A549 (cell line): ENCODE data around the gene FAM107B. TPM values are rescaled to one million over a fixed set of nuclear protein-coding genes. Genes with fewer than 3 reads are reported as not detected.

Source experiments
- ATAC-seq, 2 experiments: fragments of 200-7000 bp in 1 of 2; fragments of >200 bp in 1 of 2; cut with Nextera tagmentation in 1 of 2; cut with Tn5 transposase in 1 of 2; 3 replicates each; pipeline versions ENCODE4 v1.8.0 to v1.9.1; 2018 to 2020; ENCODE audit warnings: mild to moderate bottlenecking in 1 of 2, moderate library complexity in 1 of 2
- CTCF ChIA-PET: fragments of 300-600 bp; sonication (Branson Sonifier 250); formaldehyde crosslinking; extraction: SDS; loops from one replicate; lab custom pipeline; 2021; ENCODE audit warnings: antibody characterized with exemption, inconsistent platforms; lab: Yijun Ruan, JAX
- POLR2A ChIA-PET: fragments of 350-600 bp; formaldehyde crosslinking; extraction: SDS; loops from one replicate; lab custom pipeline; 2021; ENCODE audit warnings: antibody characterized with exemption, inconsistent platforms; lab: Yijun Ruan, JAX
- DNase-seq, 2 experiments: peaks; one replicate each; pipeline versions ENCODE4 v3.0.0 to v3.0.0-alpha.2; 2011 to 2016; ENCODE audit warnings: low read depth in 1 of 2, low spot score in 1 of 2
- FAIRE-seq: peaks from 2 replicates; lab custom pipeline; 2011; peaks lifted over from hg19 to GRCh38; lab: Jason Lieb, UNC
- H3K27ac ChIP-seq, 2 experiments: fragments of >200 bp; sonication (Bioruptor Twin); formaldehyde crosslinking; 3 replicates each; pipeline ENCODE4 v1.5.1; 2016 to 2017
- H3K4me1 ChIP-seq: fragments of >200 bp; sonication (Bioruptor Twin); formaldehyde crosslinking; 3 replicates; pipeline ENCODE4 v1.6.1; 2016
- H3K4me2 ChIP-seq: fragments of >200 bp; sonication (Bioruptor Twin); formaldehyde crosslinking; 3 replicates; pipeline ENCODE4 v1.6.1; 2016
- H3K4me3 ChIP-seq: fragments of >200 bp; sonication (Bioruptor Twin); formaldehyde crosslinking; 3 replicates; pipeline ENCODE4 v1.5.1; 2016
- H3K9me3 ChIP-seq: fragments of >200 bp; sonication (Bioruptor Twin); formaldehyde crosslinking; 3 replicates; pipeline ENCODE4 v1.6.1; 2016
- BCL3 ChIP-seq: fragments of >200 bp; sonication (Bioruptor Twin); formaldehyde crosslinking; IDR thresholded peaks from 3 replicates; pipeline ENCODE4 v1.6.1; 2016
- CBX2 ChIP-seq: fragments of 200-600 bp; sonication (generic); IDR thresholded peaks from 2 replicates; pipeline ENCODE4 v1.6.1; 2016; ENCODE audit warnings: low read depth, mild to moderate bottlenecking, borderline replicate concordance
- CBX8 ChIP-seq: fragments of 200-600 bp; sonication (generic); IDR thresholded peaks from 2 replicates; pipeline ENCODE4 v1.6.1; 2016
- CEBPB ChIP-seq, 2 experiments: fragments of >200 bp in 1 of 2; sonication (Bioruptor Twin) in 1 of 2; formaldehyde crosslinking in 1 of 2; IDR thresholded peaks; 2 replicates each; pipeline ENCODE4 v1.6.1; 2012 to 2016
- CHD2 ChIP-seq: fragments of 150-350 bp; IDR thresholded peaks from 2 replicates; pipeline ENCODE4 v1.6.1; 2014; ENCODE audit warnings: low read length; ENCODE audit not compliant: partially characterized antibody
- CHD4 ChIP-seq: fragments of 200-600 bp; sonication (generic); IDR thresholded peaks from 2 replicates; pipeline ENCODE4 v1.6.1; 2016; ENCODE audit warnings: antibody characterized with exemption, mild to moderate bottlenecking, borderline replicate concordance
- CTCF ChIP-seq: fragments of >200 bp; sonication (Bioruptor Twin); formaldehyde crosslinking; IDR thresholded peaks from 3 replicates; pipeline ENCODE4 v1.5.1; 2016
- EHMT2 ChIP-seq: fragments of 200-600 bp; sonication (generic); IDR thresholded peaks from 2 replicates; pipeline ENCODE4 v1.6.1; 2016; ENCODE audit warnings: antibody characterized with exemption, low read depth, mild to moderate bottlenecking, moderate library complexity
- EP300 ChIP-seq, 2 experiments: fragments of >200 bp; sonication (Bioruptor Twin); formaldehyde crosslinking; IDR thresholded peaks; 2 replicates in 1 of 2; 3 replicates in 1 of 2; pipeline ENCODE4 v1.6.1; 2016 to 2017
- ESRRA ChIP-seq: fragments of 150-350 bp; IDR thresholded peaks from 2 replicates; pipeline ENCODE4 v1.6.1; 2014; ENCODE audit warnings: mild to moderate bottlenecking, low read length, borderline replicate concordance
- HDAC2 ChIP-seq: fragments of 200-600 bp; sonication (generic); IDR thresholded peaks from 2 replicates; pipeline ENCODE4 v1.6.1; 2016
- HES2 ChIP-seq: fragments of >200 bp; sonication (Bioruptor Twin); formaldehyde crosslinking; IDR thresholded peaks from 2 replicates; pipeline ENCODE4 v1.6.1; 2016
- HEYL ChIP-seq: fragments of 250-450 bp; sonication (Bioruptor Pico); IDR thresholded peaks from 2 replicates; pipeline ENCODE4 v1.8.0; 2021; ENCODE audit warnings: mild to moderate bottlenecking, moderate library complexity
- HOXA7 ChIP-seq: fragments of 250-450 bp; sonication (Bioruptor Pico); IDR thresholded peaks from 2 replicates; pipeline ENCODE4 v1.5.0; 2020; ENCODE audit warnings: mild to moderate bottlenecking, moderate library complexity
- HOXB13 ChIP-seq: fragments of 250-450 bp; sonication (Bioruptor Pico); IDR thresholded peaks from 2 replicates; pipeline ENCODE4 v1.5.0; 2020; ENCODE audit warnings: low read depth, mild to moderate bottlenecking, moderate library complexity
- KDM1A ChIP-seq: fragments of 200-600 bp; sonication (generic); IDR thresholded peaks from 2 replicates; pipeline ENCODE4 v1.6.1; 2016; ENCODE audit warnings: low read depth, mild to moderate bottlenecking
- MAFK ChIP-seq: fragments of 450-650 bp; IDR thresholded peaks from 2 replicates; pipeline ENCODE4 v1.6.1; 2014; ENCODE audit not compliant: partially characterized antibody
- MYC ChIP-seq: IDR thresholded peaks from 2 replicates; pipeline ENCODE4 v1.6.1; 2012; ENCODE audit warnings: mild to moderate bottlenecking, inconsistent platforms, low read length, improper control_type of control experiment, borderline replicate concordance
- NPAS2 ChIP-seq: fragments of 250-450 bp; sonication (Bioruptor Pico); IDR thresholded peaks from 2 replicates; pipeline ENCODE4 v1.8.0; 2022; ENCODE audit warnings: mild to moderate bottlenecking, moderate library complexity, borderline replicate concordance
- PHF8 ChIP-seq: fragments of 200-600 bp; sonication (generic); IDR thresholded peaks from 2 replicates; pipeline ENCODE4 v1.6.1; 2016; ENCODE audit warnings: low read depth, mild to moderate bottlenecking, antibody characterized with exemption, moderate library complexity, borderline replicate concordance
- POLR2A ChIP-seq: IDR thresholded peaks from 2 replicates; pipeline ENCODE4 v1.6.1; 2012; ENCODE audit warnings: mild to moderate bottlenecking, low read length
- POLR2AphosphoS2 ChIP-seq: conservative IDR thresholded peaks from 2 replicates; pipeline ENCODE4 v1.6.1; 2012; ENCODE audit warnings: low read length, improper control_type of control experiment, inconsistent platforms
- RARB ChIP-seq: fragments of 250-450 bp; sonication (Bioruptor Pico); IDR thresholded peaks from 2 replicates; pipeline ENCODE4 v1.8.0; 2021; ENCODE audit warnings: mild to moderate bottlenecking, moderate library complexity
- RCOR1 ChIP-seq: fragments of 150-350 bp; IDR thresholded peaks from 2 replicates; pipeline ENCODE4 v1.6.1; 2014; ENCODE audit warnings: antibody characterized with exemption, low read length, low read depth
- RNF2 ChIP-seq: fragments of 200-600 bp; sonication (generic); IDR thresholded peaks from 2 replicates; pipeline ENCODE4 v1.6.1; 2016; ENCODE audit warnings: low read depth, mild to moderate bottlenecking, antibody characterized with exemption, moderate library complexity, borderline replicate concordance
- SMC3 ChIP-seq: fragments of >200 bp; sonication (Bioruptor Twin); formaldehyde crosslinking; IDR thresholded peaks from 3 replicates; pipeline ENCODE4 v1.6.1; 2018; ENCODE audit warnings: inconsistent platforms
- TFCP2L1 ChIP-seq: fragments of 250-450 bp; sonication (Bioruptor Pico); IDR thresholded peaks from 2 replicates; pipeline ENCODE4 v1.5.0; 2021; ENCODE audit warnings: mild to moderate bottlenecking
- TP53 ChIP-seq: fragments of 250-450 bp; sonication (Bioruptor Pico); IDR thresholded peaks from 2 replicates; pipeline ENCODE4 v1.5.0; 2021; ENCODE audit warnings: mild to moderate bottlenecking, moderate library complexity
- USF2 ChIP-seq: fragments of 450-650 bp; IDR thresholded peaks from 2 replicates; pipeline ENCODE4 v1.6.1; 2014; ENCODE audit warnings: antibody characterized with exemption
- ZC3H11A ChIP-seq: fragments of 450-650 bp; IDR thresholded peaks from 2 replicates; pipeline ENCODE4 v1.6.1; 2014; ENCODE audit warnings: antibody characterized with exemption, mild to moderate bottlenecking
- WGBS: methylation state at CpG from one replicate; pipeline ENCODE4 v1.1.6; 2017; ENCODE audit errors: missing lambda C conversion rate; 5-methylcytosine and 5-hydroxymethylcytosine counted together
- polyA plus RNA-seq, 4 experiments: library from polyadenylated mRNA; depleted of rRNA in 3 of 4; stranded (reverse); fragments of >200 nt; fragmentation: RNase III in 1 of 4; extraction: RNeasy Plus Mini Kit Qiagen cat#74134 plus additional on column Dnase treatment in 1 of 4; gene quantifications; 2 replicates in 3 of 4; 3 replicates in 1 of 4; pipeline ENCODE4 v1.2.3, GENCODE V29; 2011 to 2017
- TF ChIP-seq, protein P1 (sequence below): IDR thresholded peaks from 2 replicates; pipeline ENCODE4 v1.6.1; 2012
- TF ChIP-seq, protein P2 (sequence below): IDR thresholded peaks from 2 replicates; pipeline ENCODE4 v1.6.1; 2012; ENCODE audit warnings: low read depth, borderline replicate concordance

FAM107B gene
- polyA plus RNA-seq, 2 of the 4 experiments (the other 2 are of a cell fraction), result 99.9 to 173 TPM

GRCh38 chr10:14820775-14821154 is 46.1 kb upstream of the FAM107B start:
- peak; percentile 59 for FAIRE-seq
- Histone ChIP-seq H3K27ac (peak overlapping the region; percentile 94 to 96), H3K4me3 (peak overlapping the region; percentile 33), H3K9me3 (no peaks in the 10 kb centered on the region), H3K4me2 (peak overlapping the region; percentile 91), H3K4me1 (peaks cover 53% of the 10 kb centered on the region)
- peak; percentile 78 to 87 for ATAC-seq
- TF ChIP-seq, protein P1, sequence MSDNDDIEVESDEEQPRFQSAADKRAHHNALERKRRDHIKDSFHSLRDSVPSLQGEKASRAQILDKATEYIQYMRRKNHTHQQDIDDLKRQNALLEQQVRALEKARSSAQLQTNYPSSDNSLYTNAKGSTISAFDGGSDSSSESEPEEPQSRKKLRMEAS, result peak; percentile 35; the same call in 1 of the 2 replicates
- no peak for TF ChIP-seq PHF8
- peak; percentile 33 for TF ChIP-seq CHD2
- TF ChIP-seq BCL3, result 0 out of 3 replicates have a peak, but pooled peaks have one; percentile 0
- POLR2A ChIA-PET, result interaction anchor here (1.5 to 2.5 kb wide), 4 partner anchors 17 to 216 kb away, joined by 7 to 13 read pairs (median 10); partner anchors contain the start of genes CDNF, HSPA14 and MSANTD7
- CTCF ChIA-PET, result interaction anchor here (0.9 to 2.2 kb wide), 7 partner anchors 10 to 322 kb away, joined by 3 to 16 read pairs (median 4); no protein-coding TSS in a partner anchor
- 30% methylated on average over 5 of the region's 5 CpGs for WGBS
- peak; percentile 38 to 92 for DNase-seq

DNA sequence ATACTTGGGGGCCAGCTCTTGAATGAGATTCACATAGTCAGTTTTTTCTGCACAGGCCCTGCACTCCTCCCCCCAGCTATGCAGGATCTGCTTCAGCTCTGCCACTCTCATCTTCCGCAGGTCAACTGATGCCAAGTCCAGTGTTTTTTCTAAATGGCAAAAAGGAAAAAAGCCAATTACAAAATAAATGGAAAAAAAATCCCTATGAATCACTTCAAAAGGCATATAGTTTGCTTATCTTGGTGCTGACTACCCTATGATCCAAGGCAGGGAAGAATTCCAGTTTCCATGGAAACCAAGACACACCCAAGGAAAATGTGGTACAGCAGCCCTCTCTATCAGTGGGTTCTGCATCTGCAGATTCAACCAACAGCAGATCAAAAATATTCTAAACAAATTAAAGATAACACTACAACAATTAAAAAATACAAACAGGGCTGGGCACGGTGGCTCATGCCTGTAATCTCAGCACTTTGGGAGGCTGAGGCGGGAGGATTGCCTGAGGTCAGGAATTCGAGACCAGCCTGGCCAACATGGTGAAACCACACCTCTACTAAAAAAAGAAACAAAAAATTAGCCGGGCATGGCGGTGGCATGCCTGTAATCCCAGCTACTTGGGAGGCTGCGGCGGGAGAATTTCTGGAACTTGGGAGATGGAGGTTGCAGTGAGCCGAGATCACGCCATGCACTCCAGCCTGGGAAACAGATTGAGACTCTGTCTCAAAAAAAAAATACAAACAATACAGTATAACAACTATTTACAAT is 45.5 kb upstream of the FAM107B start:
- peaks cover 53% of the 10 kb centered on the region for H3K4me1 ChIP-seq
- no peaks in the 10 kb centered on the region for H3K9me3 ChIP-seq
- FAIRE-seq (no peak), DNase-seq (peak; percentile 90 to 92), ATAC-seq (peak; percentile 94 to 98)
- peak overlapping the region; percentile 91 for H3K4me2 ChIP-seq
- ChIA-PET CTCF (interaction anchor here (0.8 to 2.2 kb wide), 10 partner anchors 10 to 321 kb away, joined by 3 to 16 read pairs (median 4); no protein-coding TSS in a partner anchor), POLR2A (interaction anchor here (0.6 to 2.5 kb wide), 8 partner anchors 18 to 285 kb away, joined by 3 to 13 read pairs (median 5); partner anchors contain the start of genes CDNF, HSPA14 and MSANTD7)
- peak overlapping the region; percentile 94 to 96 for H3K27ac ChIP-seq
- 9% methylated on average over 10 of the region's 10 CpGs for WGBS
- peak overlapping the region; percentile 33 for H3K4me3 ChIP-seq
- TF ChIP-seq TP53 (no peak), CEBPB (IDR thresholded peaks at IDR 0.05) (peak in 1 of 2 experiments; percentile 61; a peak in 2 of 4 replicates), CBX2 (no peak), RNF2 (no peak), EHMT2 (no peak), ZC3H11A (no peak), RCOR1 (no peak), RARB (CRISPR knock-in tag) (no peak), KDM1A (no peak), SMC3 (peak; percentile 55), CHD4 (no peak), USF2 (no peak), CBX8 (no peak), POLR2AphosphoS2 (no peak), HOXA7 (no peak), CTCF (peak; percentile 27; the same call in 2 of the 3 replicates), HEYL (no peak), HDAC2 (no peak), ESRRA (no peak), NPAS2 (no peak), HOXB13 (CRISPR knock-in tag) (no peak; the same call in 1 of the 2 replicates), HES2 (no peak), EP300 (IDR thresholded peaks at IDR 0.05) (peak; percentile 60 to 75; a peak in 3 of 5 replicates), TFCP2L1 (CRISPR knock-in tag) (no peak), POLR2A (no peak), MYC (no peak), MAFK (no peak)
- TF ChIP-seq, protein P1, result no peak; the same call in none of the 2 replicates
- TF ChIP-seq, protein P2, sequence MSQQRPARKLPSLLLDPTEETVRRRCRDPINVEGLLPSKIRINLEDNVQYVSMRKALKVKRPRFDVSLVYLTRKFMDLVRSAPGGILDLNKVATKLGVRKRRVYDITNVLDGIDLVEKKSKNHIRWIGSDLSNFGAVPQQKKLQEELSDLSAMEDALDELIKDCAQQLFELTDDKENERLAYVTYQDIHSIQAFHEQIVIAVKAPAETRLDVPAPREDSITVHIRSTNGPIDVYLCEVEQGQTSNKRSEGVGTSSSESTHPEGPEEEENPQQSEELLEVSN, result no peak
